HG03175 (cell line): Measurements from ENCODE around the gene GCNT2.
"Not testable (repeated sequence)": the region's sequence is repeated elsewhere in the genome, so short reads cannot be mapped to it uniquely, and the experiment has no call there.

Experiments
- ATAC-seq: cut with Tn5 transposase; IDR thresholded peaks from one replicate; pipeline ENCODE4 v1.9.1; 2021; ENCODE audit warnings: mild to moderate bottlenecking, moderate library complexity; ENCODE audit not compliant: unreplicated experiment

GCNT2 gene

GRCh38 chr6:10521104-10521808 lies at the start of gene GCNT2:
Gene GCNT2 (plus strand): TSS chr6:10521351. CDS start chr6:10528912, 7,561 bp downstream.
- no peak for ATAC-seq

GRCh38 chr6:10472634-10473033 lies 48.5 kb upstream of the GCNT2 start:
- no peak for ATAC-seq

GRCh38 chr6:10478187-10479040 lies 42.7 kb upstream of the GCNT2 start:
- peak; percentile 60 for ATAC-seq

- no peak for ATAC-seq
Observed at GRCh38 chr6:10479939-10480700, 41.0 kb upstream of the GCNT2 start.

GRCh38 chr6:10481101-10481500 lies 40.0 kb upstream of the GCNT2 start:
- ATAC-seq, result no peak

GRCh38 chr6:10482636-10483257 lies 38.4 kb upstream of the GCNT2 start:
- ATAC-seq, result no peak

GRCh38 chr6:10484912-10485311 lies 36.2 kb upstream of the GCNT2 start:
- ATAC-seq, result no peak

GRCh38 chr6:10485406-10485805 lies 35.7 kb upstream of the GCNT2 start:
- no peak for ATAC-seq

- no peak for ATAC-seq
Observed at GRCh38 chr6:10486215-10486614, 34.9 kb upstream of the GCNT2 start.

GRCh38 chr6:10486944-10487588 lies 34.1 kb upstream of the GCNT2 start:
- ATAC-seq, result not testable (repeated sequence)

- ATAC-seq, result no peak
Observed at GRCh38 chr6:10487668-10488327, 33.4 kb upstream of the GCNT2 start.

GRCh38 chr6:10491463-10491862 lies 29.7 kb upstream of the GCNT2 start:
- no peak for ATAC-seq

- not testable (repeated sequence) for ATAC-seq
Observed at GRCh38 chr6:10491905-10492304, 29.2 kb upstream of the GCNT2 start.

- no peak for ATAC-seq
Observed at GRCh38 chr6:10495029-10495428, 26.1 kb upstream of the GCNT2 start.

GRCh38 chr6:10505529-10505928 lies 15.6 kb upstream of the GCNT2 start:
- no peak for ATAC-seq

- no peak for ATAC-seq
Observed at GRCh38 chr6:10507298-10507697, 13.9 kb upstream of the GCNT2 start.

- ATAC-seq, result no peak
Observed at GRCh38 chr6:10507715-10508114, 13.4 kb upstream of the GCNT2 start.

GRCh38 chr6:10510592-10511367 lies 10.4 kb upstream of the GCNT2 start:
- peak; percentile 95 for ATAC-seq

- no peak for ATAC-seq
Observed at GRCh38 chr6:10511477-10511876, 9.7 kb upstream of the GCNT2 start.
